BE2C (cell line): Measurements from ENCODE around the gene MRPL30.
"Not testable (repeated sequence)": the region's sequence is repeated elsewhere in the genome, so short reads cannot be mapped to it uniquely, and the experiment has no call there.

ENCODE experiments used
- DNase-seq: peaks from one replicate; pipeline ENCODE4 v3.0.0-alpha.2; 2020
- H3K27me3 ChIP-seq: fragments of 250-450 bp; sonication (Bioruptor Pico); 2 replicates; pipeline ENCODE4 v1.5.1; 2020; ENCODE audit warnings: mild to moderate bottlenecking
- H3K36me3 ChIP-seq: fragments of 250-450 bp; sonication (Bioruptor Pico); 2 replicates; pipeline ENCODE4 v1.5.1; 2020; ENCODE audit warnings: mild to moderate bottlenecking
- H3K4me1 ChIP-seq: fragments of 250-450 bp; sonication (Bioruptor Pico); 2 replicates; pipeline ENCODE4 v1.5.1; 2020
- H3K4me3 ChIP-seq: 2 replicates; pipeline ENCODE4 v1.5.1; 2011; ENCODE audit warnings: low read depth, low read length
- H3K9me3 ChIP-seq: fragments of 250-450 bp; sonication (Bioruptor Pico); 2 replicates; pipeline ENCODE4 v1.5.1; 2020
- TF ChIP-seq, protein P1 (sequence below): IDR thresholded peaks from 2 replicates; pipeline ENCODE4 v1.5.1; 2012; ENCODE audit warnings: mild to moderate bottlenecking, low read depth, low read length

The MRPL30 gene

DNA sequence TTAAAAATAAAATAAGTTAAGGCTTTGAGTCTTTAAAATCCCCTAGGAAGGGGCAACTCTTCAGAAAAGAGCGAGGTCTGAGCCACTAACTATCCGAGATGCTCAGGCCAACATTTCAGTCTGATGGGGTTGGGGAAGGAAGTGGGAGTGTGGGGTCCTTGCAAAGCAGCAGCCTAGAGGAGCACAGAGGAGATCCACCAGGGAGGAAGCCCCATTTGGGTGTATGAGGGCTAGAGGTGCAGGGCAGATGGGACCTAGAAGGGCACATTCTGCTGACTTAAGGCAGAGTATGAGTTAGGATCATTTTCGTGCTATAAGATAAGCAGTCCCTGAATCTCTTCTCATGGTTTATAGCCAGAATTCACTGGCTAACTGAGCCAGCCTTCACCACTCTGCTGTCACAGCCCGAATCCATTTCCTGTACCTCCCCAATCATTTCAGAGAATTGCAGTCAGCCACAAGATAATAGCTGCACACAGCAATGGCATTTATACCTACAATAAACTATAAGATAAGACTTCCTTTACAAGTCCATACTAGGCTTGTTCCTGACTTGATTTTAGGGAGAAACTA is 37.0 kb downstream of the MRPL30 start:
- H3K4me1 ChIP-seq, result no peaks in the 10 kb centered on the region
- no peaks in the 10 kb centered on the region for H3K36me3 ChIP-seq
- H3K9me3 ChIP-seq, result no peaks in the 10 kb centered on the region
- H3K4me3 ChIP-seq, result no peak overlapping the region
- TF ChIP-seq, protein P1, sequence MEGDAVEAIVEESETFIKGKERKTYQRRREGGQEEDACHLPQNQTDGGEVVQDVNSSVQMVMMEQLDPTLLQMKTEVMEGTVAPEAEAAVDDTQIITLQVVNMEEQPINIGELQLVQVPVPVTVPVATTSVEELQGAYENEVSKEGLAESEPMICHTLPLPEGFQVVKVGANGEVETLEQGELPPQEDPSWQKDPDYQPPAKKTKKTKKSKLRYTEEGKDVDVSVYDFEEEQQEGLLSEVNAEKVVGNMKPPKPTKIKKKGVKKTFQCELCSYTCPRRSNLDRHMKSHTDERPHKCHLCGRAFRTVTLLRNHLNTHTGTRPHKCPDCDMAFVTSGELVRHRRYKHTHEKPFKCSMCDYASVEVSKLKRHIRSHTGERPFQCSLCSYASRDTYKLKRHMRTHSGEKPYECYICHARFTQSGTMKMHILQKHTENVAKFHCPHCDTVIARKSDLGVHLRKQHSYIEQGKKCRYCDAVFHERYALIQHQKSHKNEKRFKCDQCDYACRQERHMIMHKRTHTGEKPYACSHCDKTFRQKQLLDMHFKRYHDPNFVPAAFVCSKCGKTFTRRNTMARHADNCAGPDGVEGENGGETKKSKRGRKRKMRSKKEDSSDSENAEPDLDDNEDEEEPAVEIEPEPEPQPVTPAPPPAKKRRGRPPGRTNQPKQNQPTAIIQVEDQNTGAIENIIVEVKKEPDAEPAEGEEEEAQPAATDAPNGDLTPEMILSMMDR, result no peak
- H3K27me3 ChIP-seq, result no peaks in the 10 kb centered on the region
- no peak for DNase-seq

DNA sequence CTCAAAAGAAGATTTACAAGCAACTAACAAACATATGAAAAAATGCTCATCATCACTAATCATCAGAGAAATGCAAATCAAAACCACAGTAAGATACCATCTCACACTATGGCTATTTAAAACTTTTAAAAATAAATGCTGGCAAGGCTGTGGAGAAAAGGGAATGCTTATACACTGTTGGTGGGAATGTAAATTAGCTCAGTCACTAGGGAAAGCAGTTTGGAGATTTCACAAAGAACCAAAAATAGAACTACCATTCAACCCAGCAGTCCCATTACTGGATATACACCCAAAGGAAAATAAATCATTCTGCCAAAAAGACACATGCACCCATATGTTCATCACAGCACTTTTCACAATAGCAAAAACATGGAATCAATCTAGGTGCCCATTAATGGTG is 52.2 kb downstream of the MRPL30 start:
- not testable (repeated sequence) for DNase-seq, H3K4me3 ChIP-seq, H3K4me1 ChIP-seq, H3K9me3 ChIP-seq, H3K27me3 ChIP-seq, H3K36me3 ChIP-seq

DNA sequence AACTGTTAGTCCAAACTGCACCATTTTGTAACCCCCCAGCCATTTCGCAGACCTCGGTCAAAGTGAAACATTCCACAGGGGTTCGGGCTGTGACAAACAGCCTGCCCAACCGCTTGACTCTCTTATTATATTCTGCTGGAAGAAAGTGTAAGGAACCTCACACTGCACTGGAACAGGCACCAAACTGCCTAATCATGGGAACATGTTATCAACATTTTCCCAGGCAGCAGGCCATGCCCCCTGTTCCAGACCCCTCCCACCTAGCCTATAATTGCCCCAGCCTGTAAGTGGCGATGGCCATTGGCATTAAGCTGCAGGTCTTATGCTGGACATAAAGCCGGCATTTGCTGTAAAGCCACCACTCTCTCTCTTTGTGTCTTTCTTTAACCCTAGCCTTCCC is 57.6 kb downstream of the MRPL30 start:
- Histone ChIP-seq H3K9me3 (no peaks in the 10 kb centered on the region), H3K36me3 (no peaks in the 10 kb centered on the region), H3K4me1 (no peaks in the 10 kb centered on the region), H3K27me3 (no peaks in the 10 kb centered on the region), H3K4me3 (no peak overlapping the region)
- no peak for DNase-seq
- TF ChIP-seq, protein P1, result no peak

DNA sequence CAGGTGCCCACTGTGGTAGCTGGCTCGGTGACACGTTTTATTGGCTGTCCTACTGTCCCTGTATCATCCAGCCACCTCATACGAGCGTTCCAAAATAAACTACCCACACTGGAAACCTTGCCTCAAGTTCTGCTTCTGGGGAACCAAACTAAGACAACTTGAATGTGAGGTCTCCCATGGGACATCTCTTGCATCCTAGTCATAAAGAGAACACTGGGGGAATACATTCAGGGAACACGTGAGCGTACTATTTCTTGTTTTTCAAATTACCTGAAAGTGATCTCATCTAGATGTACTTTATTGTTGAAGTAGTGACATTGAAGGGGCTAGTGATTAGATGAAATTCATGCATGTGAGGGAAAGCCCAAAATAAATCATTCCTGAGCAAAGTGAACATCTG is 59.4 kb downstream of the MRPL30 start:
- TF ChIP-seq, protein P1, result no peak
- DNase-seq, result no peak
- H3K4me1 ChIP-seq, result no peaks in the 10 kb centered on the region
- H3K9me3 ChIP-seq, result no peaks in the 10 kb centered on the region
- H3K36me3 ChIP-seq, result no peaks in the 10 kb centered on the region
- no peak overlapping the region for H3K4me3 ChIP-seq
- H3K27me3 ChIP-seq, result no peaks in the 10 kb centered on the region

DNA sequence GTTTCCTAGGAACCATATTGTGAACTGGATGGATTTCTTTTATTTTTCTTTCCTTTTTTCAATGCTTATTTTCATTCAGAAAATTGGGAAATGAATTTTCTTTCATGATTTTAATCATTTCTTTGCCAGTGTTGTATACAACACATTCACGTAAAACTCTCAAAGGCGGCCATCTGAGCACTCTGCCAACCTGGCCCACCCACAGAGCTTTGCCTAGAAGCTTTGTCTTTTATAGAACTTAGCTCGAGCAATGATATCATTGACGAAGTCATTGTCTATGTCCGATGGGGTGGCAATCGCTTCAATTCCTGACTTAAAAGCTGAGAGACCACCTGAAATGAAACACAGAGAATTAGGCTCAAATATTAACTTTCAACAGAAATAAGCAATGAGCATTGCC is 61.2 kb downstream of the MRPL30 start:
- no peaks in the 10 kb centered on the region for H3K36me3 ChIP-seq
- no peaks in the 10 kb centered on the region for H3K4me1 ChIP-seq
- no peaks in the 10 kb centered on the region for H3K27me3 ChIP-seq
- TF ChIP-seq, protein P1, result no peak
- H3K4me3 ChIP-seq, result no peak overlapping the region
- H3K9me3 ChIP-seq, result no peaks in the 10 kb centered on the region
- DNase-seq, result no peak
